Activated T-cell treated with anti-CD3 and anti-CD28 coated beads for 4 hours (primary cell): ENCODE data around the gene SPTB.

Experiments
- DNase-seq: peaks from one replicate; pipeline ENCODE4 v3.0.0-alpha.2; 2020

The SPTB gene

GRCh38 chr14:64880221-64881121, 764 bp upstream of the SPTB start:
- DNase-seq = peak; percentile 52

GRCh38 chr14:64878837-64879634, 671 bp downstream of the SPTB start:
- DNase-seq = no peak

- DNase-seq = no peak
Measured at GRCh38 chr14:64877846-64878245, 1.9 kb downstream of the SPTB start.

GRCh38 chr14:64875350-64875749, 4.4 kb downstream of the SPTB start:
- DNase-seq = no peak

GRCh38 chr14:64873506-64874219, 6.0 kb downstream of the SPTB start:
- no peak for DNase-seq

GRCh38 chr14:64871344-64871743, 8.4 kb downstream of the SPTB start:
- DNase-seq = no peak

GRCh38 chr14:64870160-64870559, 9.5 kb downstream of the SPTB start:
- no peak for DNase-seq

GRCh38 chr14:64868841-64869240, 10.9 kb downstream of the SPTB start:
- DNase-seq = no peak

- no peak for DNase-seq
Measured at GRCh38 chr14:64868379-64868778, 11.3 kb downstream of the SPTB start.

GRCh38 chr14:64867182-64867581, 12.5 kb downstream of the SPTB start:
- DNase-seq = no peak

- DNase-seq = no peak
Measured at GRCh38 chr14:64865992-64866391, 13.7 kb downstream of the SPTB start.

- DNase-seq = no peak
Measured at GRCh38 chr14:64865109-64865508, 14.6 kb downstream of the SPTB start.

GRCh38 chr14:64864258-64864657, 15.4 kb downstream of the SPTB start:
- no peak for DNase-seq

GRCh38 chr14:64861916-64862315, 17.8 kb downstream of the SPTB start:
- DNase-seq = no peak

GRCh38 chr14:64860039-64860438, 19.7 kb downstream of the SPTB start:
- no peak for DNase-seq

GRCh38 chr14:64857979-64858744, 21.5 kb downstream of the SPTB start:
- DNase-seq = no peak

- no peak for DNase-seq
Measured at GRCh38 chr14:64856529-64857445, 22.9 kb downstream of the SPTB start.

GRCh38 chr14:64855721-64856528, 23.8 kb downstream of the SPTB start:
- no peak for DNase-seq

GRCh38 chr14:64850369-64851137, 29.2 kb downstream of the SPTB start:
- DNase-seq = no peak

- no peak for DNase-seq
Measured at GRCh38 chr14:64849940-64850339, 29.8 kb downstream of the SPTB start.
